ENCODE measurements around the gene LTBP1.

The LTBP1 gene

GRCh38 chr2:33307659-33308270, 361.0 kb downstream of the LTBP1 start:
- no peak for DNase-seq (ENCODE audit: low read depth in 2 of 2)

DNA sequence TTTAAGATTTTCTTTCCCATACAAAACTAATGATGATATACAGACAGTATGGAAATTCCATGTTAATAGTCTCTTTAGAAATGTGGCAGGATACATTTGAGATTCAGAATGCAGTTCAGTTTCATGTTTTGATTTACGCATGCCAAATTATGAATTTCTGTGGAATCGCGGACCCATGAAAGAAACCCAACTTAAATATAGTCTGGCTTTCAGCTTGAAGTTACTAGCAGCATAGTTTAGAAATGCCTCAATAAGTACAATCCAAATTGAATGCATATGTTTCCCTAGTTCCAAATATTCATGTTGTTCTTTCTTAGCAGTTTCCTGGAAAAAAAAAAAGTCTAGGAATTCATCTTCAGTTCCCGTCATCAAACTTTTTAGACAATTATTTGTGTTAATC, 365.6 kb downstream of the LTBP1 start:
- no peak for DNase-seq (ENCODE audit: low read depth in 2 of 2)

GRCh38 chr2:33313039-33313438, 366.3 kb downstream of the LTBP1 start:
- DNase-seq (ENCODE audit: low read depth in 2 of 2): no peak

DNA sequence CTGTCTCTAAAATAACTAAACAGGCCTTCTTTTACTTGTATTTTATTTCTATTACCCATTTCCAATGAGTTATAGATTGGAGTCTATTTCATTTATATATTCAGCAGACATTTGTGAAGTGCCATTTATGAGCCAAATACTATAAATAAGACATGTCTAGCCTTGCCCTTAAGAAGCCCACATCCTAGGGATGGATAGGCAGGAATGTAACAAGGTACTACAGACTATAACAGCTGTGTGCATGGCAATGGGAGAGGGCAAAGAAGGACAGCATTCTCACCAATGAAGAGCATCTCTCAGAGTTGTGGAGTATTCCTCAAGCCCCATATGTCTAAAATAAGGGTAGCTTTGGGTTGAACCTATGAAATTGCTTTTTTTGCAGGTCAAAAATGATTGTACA, 367.8 kb downstream of the LTBP1 start:
- DNase-seq (ENCODE audit: low read depth in 2 of 2): no peak

- DNase-seq (ENCODE audit: low read depth in 2 of 2): no peak
These were observed 369.6 kb downstream of the LTBP1 start for GRCh38 chr2:33316328-33316727.

DNA sequence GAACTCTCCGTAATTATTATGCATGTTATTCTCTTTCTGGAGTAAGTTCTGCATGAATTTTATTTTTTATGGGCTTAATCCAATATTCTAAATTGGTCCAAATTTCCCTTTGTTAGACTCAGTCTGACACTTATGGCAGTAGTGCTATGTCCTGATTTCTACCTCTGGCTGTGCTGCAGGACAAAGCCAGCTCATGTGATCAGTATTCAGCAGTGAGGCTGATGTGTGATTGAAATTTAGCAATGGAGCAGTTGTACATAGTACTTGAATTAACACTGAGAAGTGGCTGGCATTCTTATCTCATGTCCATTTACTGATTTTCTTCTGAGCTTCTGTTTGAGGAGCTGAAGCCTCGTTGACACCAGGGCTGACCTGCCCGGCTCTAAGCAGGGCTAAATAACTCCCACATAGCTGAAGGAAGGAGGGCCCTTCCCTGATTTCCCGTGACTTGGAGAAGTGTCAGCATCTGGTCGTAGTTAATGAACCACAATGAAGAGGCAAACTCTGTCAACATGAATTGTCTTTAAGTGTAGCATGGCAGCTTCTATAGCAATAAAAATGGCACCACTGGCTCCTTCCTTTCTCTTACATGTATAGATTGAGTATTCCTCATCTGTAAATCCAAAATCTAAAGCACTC, 370.7 kb downstream of the LTBP1 start:
- DNase-seq (ENCODE audit: low read depth in 2 of 2): no peak

DNA sequence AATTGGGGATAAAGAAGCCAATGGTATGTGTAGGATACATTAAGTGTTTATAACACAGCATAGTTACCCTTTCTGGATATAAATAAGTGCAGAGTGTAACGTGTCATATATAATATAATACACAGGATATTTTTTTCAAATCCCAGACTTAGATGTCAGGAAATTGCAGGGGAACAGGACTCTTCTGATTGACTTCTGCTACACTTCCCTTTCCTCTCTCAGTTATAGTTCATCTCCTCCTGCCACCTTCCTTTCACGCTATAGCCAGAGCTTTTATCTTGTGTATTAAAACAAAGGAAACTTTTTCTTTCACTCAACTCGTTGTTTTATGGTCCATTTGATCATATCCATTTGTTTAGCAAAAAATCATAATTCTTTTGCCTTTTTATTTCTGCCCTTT, 371.7 kb downstream of the LTBP1 start:
- DNase-seq (ENCODE audit: low read depth in 2 of 2): no peak

DNA sequence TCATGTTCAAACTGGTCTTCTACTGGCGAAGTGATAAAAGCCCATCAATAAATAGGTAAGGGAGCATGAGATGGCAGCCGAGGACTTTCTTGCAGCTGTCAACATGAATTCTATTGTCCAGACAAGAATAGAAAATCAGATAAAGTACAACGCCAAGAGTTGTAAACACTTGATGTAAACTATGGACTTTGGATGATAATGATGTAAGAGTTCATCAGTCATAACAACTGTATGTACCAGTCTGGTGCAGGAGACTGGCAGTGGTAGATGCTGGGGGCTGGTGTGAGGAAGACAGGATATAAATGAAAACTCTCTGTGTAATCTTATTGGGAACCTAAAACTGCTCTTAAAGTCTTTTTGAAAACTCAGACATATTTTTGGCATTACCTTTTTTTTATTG, 373.8 kb downstream of the LTBP1 start:
- no peak for DNase-seq (ENCODE audit: low read depth in 2 of 2)

DNA sequence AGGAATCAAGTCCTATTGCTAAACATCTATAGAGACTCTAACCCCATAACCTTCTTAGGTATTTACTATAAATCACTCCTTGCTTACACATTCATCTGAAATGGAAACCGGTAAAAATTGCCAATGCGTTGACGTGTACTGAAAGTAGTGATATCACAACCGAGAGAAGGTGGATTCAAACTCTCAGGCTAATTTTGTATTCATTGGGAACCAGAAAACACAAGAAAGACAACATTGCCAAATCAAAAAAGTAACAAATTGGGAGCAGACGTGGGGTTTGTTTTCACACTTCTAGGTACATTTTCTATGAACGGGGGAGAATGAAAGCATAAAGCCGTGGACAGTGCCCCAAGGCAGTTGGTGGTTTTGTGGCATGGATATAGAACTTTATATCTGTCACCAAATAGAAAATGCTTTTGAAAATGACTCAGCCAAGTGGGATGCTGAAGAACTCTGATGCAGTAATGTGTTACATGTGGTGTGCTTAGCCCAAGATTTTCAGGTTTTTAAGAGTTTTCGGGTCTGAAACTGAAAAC, 374.6 kb downstream of the LTBP1 start:
- no peak for DNase-seq (ENCODE audit: low read depth in 2 of 2)

GRCh38 chr2:33321876-33322483, 375.2 kb downstream of the LTBP1 start:
- DNase-seq (ENCODE audit: low read depth in 2 of 2): no peak

GRCh38 chr2:33322612-33323011, 375.9 kb downstream of the LTBP1 start:
- no peak for DNase-seq (ENCODE audit: low read depth in 2 of 2)

DNA sequence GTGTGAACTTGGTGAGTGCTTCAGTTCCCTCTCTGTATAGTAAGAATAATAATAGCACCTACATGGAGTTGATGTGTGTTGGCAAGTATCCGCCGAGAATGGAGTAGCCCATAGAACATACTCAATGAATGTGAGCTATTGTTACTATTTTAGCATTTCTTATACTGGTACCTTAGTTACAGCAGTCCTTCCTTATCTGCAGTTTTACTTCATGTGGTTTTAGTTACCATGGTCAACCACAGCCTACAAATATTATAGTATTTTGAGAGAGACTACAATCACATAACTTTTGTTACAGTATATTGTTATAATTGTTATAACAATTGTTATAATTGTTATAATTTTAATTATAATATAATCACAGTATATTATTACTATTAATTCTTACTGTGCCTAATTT, 377.2 kb downstream of the LTBP1 start:
- DNase-seq (ENCODE audit: low read depth in 2 of 2): no peak

DNA sequence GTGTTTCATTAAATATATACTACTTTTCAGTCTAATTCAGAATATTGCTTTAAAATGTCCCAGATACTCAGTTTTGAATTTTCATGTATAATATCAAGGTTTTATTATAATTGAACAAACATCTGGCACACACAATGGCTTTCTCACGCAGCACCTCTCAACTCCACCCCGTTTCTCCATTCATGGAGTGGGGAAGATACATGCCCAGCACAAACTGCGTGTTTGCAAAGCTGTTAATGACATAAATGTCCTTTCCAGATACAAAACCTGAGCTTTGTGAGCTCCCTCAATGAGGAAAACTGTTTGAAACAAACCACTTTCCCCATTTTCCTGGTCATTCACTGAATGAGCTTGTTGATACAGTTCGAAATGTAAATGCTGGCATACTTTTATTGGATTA, 379.3 kb downstream of the LTBP1 start:
- no peak for DNase-seq (ENCODE audit: low read depth in 2 of 2)

- no peak for DNase-seq (ENCODE audit: low read depth in 2 of 2)
These were observed 386.7 kb downstream of the LTBP1 start for GRCh38 chr2:33333433-33333832.

DNA sequence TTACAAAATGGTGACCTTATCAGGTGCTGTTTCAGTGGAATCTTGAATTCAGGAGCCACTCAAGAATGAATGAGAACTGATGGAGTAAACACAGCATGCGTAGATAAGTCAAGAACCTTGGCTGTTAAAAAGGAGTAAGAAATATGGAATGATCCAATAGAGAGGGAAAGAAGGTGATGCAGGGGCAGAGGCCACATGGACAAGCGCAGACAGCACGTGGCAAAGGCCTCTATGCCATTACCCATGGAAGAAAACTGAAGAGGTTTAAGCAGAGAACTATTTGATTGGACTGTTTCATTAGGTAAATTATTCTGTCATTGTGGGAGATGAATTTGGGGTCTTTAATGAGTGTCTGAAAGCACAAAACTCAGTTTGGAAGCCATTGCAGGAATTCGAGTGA, 387.3 kb downstream of the LTBP1 start:
- DNase-seq (ENCODE audit: low read depth in 2 of 2): no peak

DNA sequence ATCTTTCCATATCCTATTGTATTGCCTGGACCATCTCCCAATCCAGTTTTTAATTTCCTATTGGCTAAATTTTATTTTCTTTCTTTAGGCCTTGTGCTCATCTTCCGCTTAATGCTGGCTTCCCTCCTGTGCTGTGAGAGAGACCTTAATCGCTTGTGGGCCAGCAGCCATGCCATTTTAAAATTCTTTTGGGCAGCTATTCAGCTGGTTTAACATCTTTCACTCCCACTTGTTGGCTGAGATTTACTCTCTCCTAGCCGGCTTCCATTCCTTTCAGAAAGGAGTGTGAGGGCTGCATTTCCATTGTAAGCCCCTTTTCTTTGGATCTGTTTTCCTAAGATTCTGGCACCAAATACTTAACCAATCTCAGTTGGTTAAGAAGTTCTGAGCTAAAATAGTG, 388.8 kb downstream of the LTBP1 start:
- no peak for DNase-seq (ENCODE audit: low read depth in 2 of 2)

DNA sequence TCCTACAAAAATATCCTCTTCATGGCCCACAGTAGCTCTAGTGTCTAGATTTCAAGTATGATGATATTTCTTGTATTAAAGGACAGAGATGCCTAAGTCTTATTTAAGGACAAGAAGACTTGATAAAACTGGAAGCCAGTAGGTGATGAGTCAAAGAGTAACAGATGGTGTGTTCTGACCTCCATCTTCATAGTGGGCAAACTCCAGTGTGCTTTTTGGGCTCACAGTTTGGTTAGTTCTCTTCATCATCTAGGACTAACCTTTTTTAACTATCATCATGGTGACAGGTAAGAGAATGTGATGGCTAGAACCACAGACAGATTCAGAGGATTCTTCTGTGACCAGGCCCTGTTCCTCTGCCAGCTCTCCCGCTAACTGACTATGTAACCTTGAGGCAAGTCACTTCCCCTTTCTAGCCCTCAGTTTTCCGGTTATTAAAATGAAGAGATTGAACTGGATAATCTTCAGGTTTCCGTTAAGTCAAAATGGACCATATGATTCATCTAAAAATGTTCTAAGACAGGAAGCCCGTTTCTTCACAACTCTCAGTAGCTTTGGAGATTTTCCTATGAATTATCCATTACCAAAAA, 389.4 kb downstream of the LTBP1 start:
- DNase-seq (ENCODE audit: low read depth in 2 of 2): no peak

- no peak for DNase-seq (ENCODE audit: low read depth in 2 of 2)
These were observed 390.7 kb downstream of the LTBP1 start for GRCh38 chr2:33337385-33337960.

DNA sequence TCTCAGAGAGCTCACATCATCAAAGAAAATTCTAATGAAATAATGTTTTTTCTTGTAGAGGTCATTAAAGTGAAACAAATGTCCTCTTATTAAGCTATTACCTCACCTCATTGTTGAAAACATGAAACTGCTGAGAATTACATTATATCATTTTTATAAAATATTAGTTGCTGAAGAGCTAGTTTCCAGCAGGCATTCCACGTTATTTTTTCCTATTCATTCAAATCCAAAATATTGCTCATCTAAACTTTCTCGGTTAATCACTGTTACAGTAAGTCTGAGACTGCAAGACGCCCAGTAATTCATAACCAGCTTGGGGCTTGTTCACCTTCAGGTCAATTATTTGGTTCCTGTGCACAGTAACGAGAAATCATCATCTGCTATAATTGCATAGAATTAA, 391.2 kb downstream of the LTBP1 start:
- no peak for DNase-seq (ENCODE audit: low read depth in 2 of 2)

- DNase-seq (ENCODE audit: low read depth in 2 of 2): no peak
These were observed 392.5 kb downstream of the LTBP1 start for GRCh38 chr2:33339269-33339668.

- no peak for DNase-seq (ENCODE audit: low read depth in 2 of 2)
These were observed 393.5 kb downstream of the LTBP1 start for GRCh38 chr2:33340280-33340679.

DNA sequence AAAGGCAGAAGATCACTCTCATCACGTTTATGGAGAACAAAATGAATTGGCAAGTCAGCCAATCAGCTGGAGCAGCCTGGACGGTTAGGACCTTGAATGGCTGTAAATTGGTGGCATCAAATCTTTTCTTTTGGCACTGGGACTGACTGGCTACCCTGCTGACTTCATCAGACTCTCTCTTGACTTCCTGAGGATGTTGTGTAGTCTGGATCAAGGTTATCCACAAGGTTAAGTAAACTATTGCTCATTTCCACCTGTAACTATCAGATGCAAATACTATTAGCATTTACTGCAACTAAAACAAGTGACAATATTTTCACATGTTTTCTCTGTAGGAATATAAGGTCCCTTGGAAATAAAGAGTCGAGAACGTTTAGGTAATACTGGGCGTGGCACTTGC, 395.4 kb downstream of the LTBP1 start:
- no peak for DNase-seq (ENCODE audit: low read depth in 2 of 2)

DNA sequence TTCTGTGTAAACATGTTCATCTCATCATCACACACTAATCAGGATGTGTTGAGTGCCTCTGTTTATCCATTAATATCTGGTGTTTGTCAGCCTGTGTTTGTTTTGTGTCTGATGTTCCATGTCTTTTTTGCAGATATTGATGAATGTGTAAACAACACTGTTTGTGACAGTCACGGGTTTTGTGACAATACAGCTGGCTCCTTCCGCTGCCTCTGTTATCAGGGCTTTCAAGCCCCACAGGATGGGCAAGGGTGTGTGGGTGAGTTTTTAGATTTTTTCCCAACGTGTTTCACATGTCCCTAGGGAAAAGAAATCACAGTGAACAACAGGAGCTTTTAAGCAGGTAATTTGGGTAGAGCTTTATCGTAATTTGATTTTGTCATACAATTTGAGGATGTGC, 396.0 kb downstream of the LTBP1 start:
- DNase-seq (ENCODE audit: low read depth in 2 of 2): no peak

Measured in stimulated activated CD8-positive, alpha-beta memory T cell treated with anti-CD3 and anti-CD28 coated beads, Interleukin-7, amount 100 ng/mL, for 4 hours (primary cell).